ENCODE measurements around the gene STAG1.
A peak's percentile ranks its signal among the peaks of the same experiment; 100 is the strongest.
"Not testable (repeated sequence)": the region's sequence is repeated elsewhere in the genome, so short reads cannot be mapped to it uniquely, and the experiment has no call there.

The STAG1 gene

GRCh38 chr3:136644212-136644611 is 108.0 kb downstream of the STAG1 start:
- H3K4me3 Mint-ChIP-seq = no peak overlapping the region
- no peak overlapping the region for H3K27ac Mint-ChIP-seq
- H3K9me3 Mint-ChIP-seq = no peaks in the 10 kb centered on the region
- peaks cover 14% of the 10 kb centered on the region for H3K4me1 Mint-ChIP-seq
- TF ChIP-seq CTCF (IDR thresholded peaks at IDR 0.05; ENCODE audit: unreplicated experiment in 3 of 3) = no peak
- no peaks in the 10 kb centered on the region for H3K27me3 Mint-ChIP-seq (ENCODE audit: low read depth)
- H3K36me3 Mint-ChIP-seq (ENCODE audit: low read depth) = peaks cover 3% of the 10 kb centered on the region

- H3K4me1 Mint-ChIP-seq = peaks cover 15% of the 10 kb centered on the region
- not testable (repeated sequence) for H3K9me3 Mint-ChIP-seq; H3K27me3 Mint-ChIP-seq (ENCODE audit: low read depth); H3K4me3 Mint-ChIP-seq; H3K36me3 Mint-ChIP-seq (ENCODE audit: low read depth); H3K27ac Mint-ChIP-seq
These were observed 108.8 kb downstream of the STAG1 start for GRCh38 chr3:136643380-136643779.

DNA sequence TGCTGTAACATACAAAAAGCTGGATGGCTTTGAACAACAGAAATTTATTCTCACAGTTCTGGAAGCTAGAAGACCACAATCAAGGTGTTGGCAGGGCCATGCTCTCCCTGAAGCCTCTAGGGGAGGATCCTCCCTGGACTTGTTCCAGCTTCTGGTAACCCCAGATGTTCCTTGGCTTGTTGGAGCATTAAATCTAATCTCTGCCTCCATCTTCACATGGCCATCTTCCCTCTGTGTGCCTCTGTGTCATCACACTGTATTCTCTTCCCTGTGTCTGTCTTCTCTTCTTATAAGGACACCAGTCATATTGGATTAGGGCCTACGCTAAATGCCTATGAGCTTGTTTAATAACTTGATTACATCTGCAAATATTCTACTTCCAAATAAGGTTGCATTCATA is 109.5 kb downstream of the STAG1 start:
- no peaks in the 10 kb centered on the region for H3K27me3 Mint-ChIP-seq (ENCODE audit: low read depth)
- no peak overlapping the region for H3K4me3 Mint-ChIP-seq
- peaks cover 16% of the 10 kb centered on the region for H3K4me1 Mint-ChIP-seq
- peaks cover 3% of the 10 kb centered on the region for H3K36me3 Mint-ChIP-seq (ENCODE audit: low read depth)
- TF ChIP-seq CTCF (IDR thresholded peaks at IDR 0.05; ENCODE audit: unreplicated experiment in 3 of 3) = no peak
- H3K27ac Mint-ChIP-seq = no peak overlapping the region
- no peaks in the 10 kb centered on the region for H3K9me3 Mint-ChIP-seq

GRCh38 chr3:136639069-136639468 is 113.1 kb downstream of the STAG1 start:
- Mint-ChIP-seq H3K36me3 (ENCODE audit: low read depth) (peaks cover 15% of the 10 kb centered on the region), H3K27me3 (ENCODE audit: low read depth) (no peaks in the 10 kb centered on the region), H3K4me3 (no peak overlapping the region), H3K4me1 (peaks cover 25% of the 10 kb centered on the region), H3K9me3 (peaks cover 6% of the 10 kb centered on the region), H3K27ac (peak overlapping the region in 1 of 3 experiments; percentile 31)
- no peak for TF ChIP-seq CTCF (IDR thresholded peaks at IDR 0.05; ENCODE audit: unreplicated experiment in 3 of 3)

DNA sequence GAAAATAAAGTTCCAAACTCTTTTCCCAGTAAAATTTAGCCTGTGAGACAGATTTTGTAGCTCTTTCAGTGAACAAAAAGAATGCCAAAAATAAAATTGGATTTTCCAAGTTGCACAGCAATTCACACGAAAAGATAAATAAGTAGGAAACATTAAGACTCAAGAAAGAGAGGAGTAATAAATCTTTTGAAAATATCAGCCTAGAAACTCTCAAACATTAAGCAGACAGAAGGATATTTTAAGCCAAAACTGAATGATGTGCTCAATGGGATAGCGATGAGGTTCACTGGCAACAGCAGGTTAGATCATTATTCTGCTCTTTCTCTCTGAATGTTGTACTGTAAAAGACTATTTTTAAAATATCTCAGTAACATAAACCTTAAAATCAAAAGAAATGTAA is 115.0 kb downstream of the STAG1 start:
- no peak overlapping the region for H3K4me3 Mint-ChIP-seq
- H3K27me3 Mint-ChIP-seq (ENCODE audit: low read depth) = no peaks in the 10 kb centered on the region
- TF ChIP-seq CTCF (IDR thresholded peaks at IDR 0.05; ENCODE audit: unreplicated experiment in 3 of 3) = no peak
- H3K4me1 Mint-ChIP-seq = peaks cover 26% of the 10 kb centered on the region
- H3K36me3 Mint-ChIP-seq (ENCODE audit: low read depth) = peaks cover 15% of the 10 kb centered on the region
- H3K9me3 Mint-ChIP-seq = peaks cover 6% of the 10 kb centered on the region
- peak overlapping the region in 2 of 3 experiments; percentile 3 to 15 for H3K27ac Mint-ChIP-seq

GRCh38 chr3:136634821-136635220 is 117.4 kb downstream of the STAG1 start:
- Mint-ChIP-seq H3K27me3 (ENCODE audit: low read depth) (no peaks in the 10 kb centered on the region), H3K4me3 (no peak overlapping the region), H3K4me1 (peaks cover 32% of the 10 kb centered on the region), H3K27ac (no peak overlapping the region), H3K9me3 (peaks cover 6% of the 10 kb centered on the region), H3K36me3 (ENCODE audit: low read depth) (peaks cover 15% of the 10 kb centered on the region)
- TF ChIP-seq CTCF (IDR thresholded peaks at IDR 0.05; ENCODE audit: unreplicated experiment in 3 of 3) = no peak
